Neutrophil (primary cell): Measurements from ENCODE around the gene CLCN7.

Experiments
- H3K27ac ChIP-seq: fragments of 200-600 bp; sonication (generic); 2 replicates; pipeline ENCODE4 v1.5.1; 2016; ENCODE audit warnings: mild to moderate bottlenecking, moderate library complexity
- H3K27me3 ChIP-seq: fragments of 200-600 bp; sonication (generic); 2 replicates; pipeline ENCODE4 v1.6.0; 2016; ENCODE audit warnings: mild to moderate bottlenecking
- H3K36me3 ChIP-seq: fragments of 200-600 bp; sonication (generic); 2 replicates; pipeline ENCODE4 v1.5.1; 2017
- H3K4me1 ChIP-seq, 2 experiments: fragments of 200-600 bp in 1 of 2; sonication (generic) in 1 of 2; 1 replicate in 1 of 2; 2 replicates in 1 of 2; pipeline versions ENCODE4 v1.5.1 to v1.6.1; 2013 to 2016; ENCODE audit warnings: low read depth in 1 of 2, low read length in 1 of 2, mild to moderate bottlenecking in 1 of 2, moderate library complexity in 1 of 2; ENCODE audit not compliant: control insufficient read depth in 1 of 2, insufficient read depth in 1 of 2
- H3K4me3 ChIP-seq, 2 experiments: fragments of 200-600 bp in 1 of 2; sonication (generic) in 1 of 2; 1 replicate in 1 of 2; 2 replicates in 1 of 2; pipeline ENCODE4 v1.5.1; 2013 to 2016; ENCODE audit warnings: low read depth in 1 of 2, low read length in 1 of 2, mild to moderate bottlenecking in 1 of 2, moderate library complexity in 1 of 2
- H3K9me3 ChIP-seq: fragments of 200-600 bp; sonication (generic); 2 replicates; pipeline ENCODE4 v1.5.1; 2016
- CTCF ChIP-seq: fragments of 200-600 bp; sonication (generic); IDR thresholded peaks from 2 replicates; pipeline ENCODE4 v1.5.1; 2016; ENCODE audit warnings: antibody characterized with exemption

Gene CLCN7

GRCh38 chr16:1429012-1429411 lies 45.8 kb downstream of the CLCN7 start:
- H3K4me1 ChIP-seq, result peaks cover 0 to 3% of the 10 kb centered on the region in 2 experiments
- H3K4me3 ChIP-seq, result no peak overlapping the region
- H3K36me3 ChIP-seq, result no peaks in the 10 kb centered on the region
- H3K27ac ChIP-seq, result no peak overlapping the region
- H3K9me3 ChIP-seq, result no peaks in the 10 kb centered on the region
- H3K27me3 ChIP-seq, result peaks cover 63% of the 10 kb centered on the region
- no peak for TF ChIP-seq CTCF

GRCh38 chr16:1428511-1428910 lies 46.3 kb downstream of the CLCN7 start:
- Histone ChIP-seq H3K9me3 (no peaks in the 10 kb centered on the region), H3K27me3 (peaks cover 58% of the 10 kb centered on the region), H3K4me3 (no peak overlapping the region), H3K4me1 (peaks cover 0 to 3% of the 10 kb centered on the region in 2 experiments), H3K36me3 (no peaks in the 10 kb centered on the region), H3K27ac (no peak overlapping the region)
- no peak for TF ChIP-seq CTCF

- Histone ChIP-seq H3K4me1 (peaks cover 0 to 3% of the 10 kb centered on the region in 2 experiments), H3K4me3 (no peak overlapping the region), H3K27me3 (peaks cover 50% of the 10 kb centered on the region), H3K36me3 (no peaks in the 10 kb centered on the region), H3K27ac (no peak overlapping the region), H3K9me3 (no peaks in the 10 kb centered on the region)
- no peak for TF ChIP-seq CTCF
Observed at GRCh38 chr16:1427473-1428461, 47.1 kb downstream of the CLCN7 start.

GRCh38 chr16:1426734-1427471 lies 47.9 kb downstream of the CLCN7 start:
- no peaks in the 10 kb centered on the region for H3K9me3 ChIP-seq
- H3K27me3 ChIP-seq, result peaks cover 42% of the 10 kb centered on the region
- TF ChIP-seq CTCF, result no peak
- peaks cover 0 to 3% of the 10 kb centered on the region in 2 experiments for H3K4me1 ChIP-seq
- H3K36me3 ChIP-seq, result no peaks in the 10 kb centered on the region
- no peak overlapping the region for H3K4me3 ChIP-seq
- H3K27ac ChIP-seq, result no peak overlapping the region

GRCh38 chr16:1425616-1426370 lies 49.0 kb downstream of the CLCN7 start:
- TF ChIP-seq CTCF, result no peak
- no peaks in the 10 kb centered on the region for H3K36me3 ChIP-seq
- peaks cover 5 to 10% of the 10 kb centered on the region in 2 experiments for H3K4me1 ChIP-seq
- H3K9me3 ChIP-seq, result no peaks in the 10 kb centered on the region
- no peak overlapping the region for H3K4me3 ChIP-seq
- H3K27me3 ChIP-seq, result peaks cover 30% of the 10 kb centered on the region
- no peak overlapping the region for H3K27ac ChIP-seq
